HEK293 (cell line): ENCODE data around the gene RNF126.
"Not testable (repeated sequence)": the region's sequence is repeated elsewhere in the genome, so short reads cannot be mapped to it uniquely, and the experiment has no call there.

Experiments
- CTCF ChIP-seq: fragments of 450-650 bp; formaldehyde crosslinking; IDR thresholded peaks from 2 replicates; pipeline ENCODE4 v1.5.1; 2016; ENCODE audit warnings: missing biosample characterization, missing genetic modification characterization
- ELK4 ChIP-seq: IDR thresholded peaks from 2 replicates; pipeline ENCODE4 v1.6.1; 2011; ENCODE audit warnings: mild to moderate bottlenecking, low read depth, low read length, borderline replicate concordance
- YY1 ChIP-seq: fragments of 450-650 bp; formaldehyde crosslinking; IDR thresholded peaks from 2 replicates; pipeline ENCODE4 v1.5.1; 2018; ENCODE audit warnings: missing biosample characterization, missing genetic modification characterization
- ZNF133 ChIP-seq: fragments of 450-650 bp; formaldehyde crosslinking; IDR thresholded peaks from 2 replicates; pipeline ENCODE4 v1.5.1; 2016; ENCODE audit warnings: missing biosample characterization, missing genetic modification characterization
- ZNF140 ChIP-seq: fragments of 450-650 bp; formaldehyde crosslinking; IDR thresholded peaks from 2 replicates; pipeline ENCODE4 v1.5.1; 2016; ENCODE audit warnings: missing biosample characterization, missing genetic modification characterization
- ZNF416 ChIP-seq: fragments of 450-650 bp; formaldehyde crosslinking; IDR thresholded peaks from 2 replicates; pipeline ENCODE4 v1.5.1; 2016; ENCODE audit warnings: missing biosample characterization, missing genetic modification characterization
- ZNF48 ChIP-seq: fragments of 450-650 bp; formaldehyde crosslinking; IDR thresholded peaks from 2 replicates; pipeline ENCODE4 v1.5.1; 2016; ENCODE audit warnings: missing biosample characterization, missing genetic modification characterization
- ZNF510 ChIP-seq: fragments of 450-650 bp; formaldehyde crosslinking; IDR thresholded peaks from 2 replicates; pipeline ENCODE4 v1.5.1; 2018; ENCODE audit warnings: mild to moderate bottlenecking, missing genetic modification characterization, missing biosample characterization; ENCODE audit not compliant: insufficient replicate concordance
- ZNF560 ChIP-seq: fragments of 450-650 bp; formaldehyde crosslinking; IDR thresholded peaks from 2 replicates; pipeline ENCODE4 v1.5.1; 2017; ENCODE audit warnings: missing biosample characterization, missing genetic modification characterization, borderline replicate concordance
- ZNF600 ChIP-seq: fragments of 450-650 bp; formaldehyde crosslinking; IDR thresholded peaks from 2 replicates; pipeline ENCODE4 v1.5.1; 2016; ENCODE audit warnings: missing biosample characterization, missing genetic modification characterization
- ZNF623 ChIP-seq: fragments of 450-650 bp; formaldehyde crosslinking; IDR thresholded peaks from 2 replicates; pipeline ENCODE4 v1.5.1; 2016; ENCODE audit warnings: missing biosample characterization, missing genetic modification characterization
- ZNF624 ChIP-seq: fragments of 450-650 bp; formaldehyde crosslinking; IDR thresholded peaks from 2 replicates; pipeline ENCODE4 v1.5.1; 2017; ENCODE audit warnings: missing biosample characterization, missing genetic modification characterization
- ZNF76 ChIP-seq: fragments of 450-650 bp; formaldehyde crosslinking; IDR thresholded peaks from 2 replicates; pipeline ENCODE4; 2016; ENCODE audit warnings: low read depth, missing biosample characterization, missing genetic modification characterization, borderline replicate concordance
- ZNF785 ChIP-seq: fragments of 450-650 bp; formaldehyde crosslinking; IDR thresholded peaks from 2 replicates; pipeline ENCODE4 v1.5.1; 2016; ENCODE audit warnings: missing biosample characterization, missing genetic modification characterization

GRCh38 chr19:621191-621590, 41.8 kb downstream of the RNF126 start:
- not testable (repeated sequence) for TF ChIP-seq CTCF (tag by site-specific recombination); ZNF416 (tag by site-specific recombination); ZNF48 (tag by site-specific recombination); ZNF560; ZNF140 (tag by site-specific recombination); ZNF600 (tag by site-specific recombination); ZNF624; ZNF133 (tag by site-specific recombination); ZNF510; ZNF785 (tag by site-specific recombination); ZNF623; YY1 (tag by site-specific recombination); ELK4; ZNF76 (tag by site-specific recombination)
